ENCODE data around the gene NPAS1. TPM values are rescaled to one million over a fixed set of nuclear protein-coding genes. Genes with fewer than 3 reads are reported as not detected.

Gene NPAS1
- total RNA-seq, 1 experiment from 2014 or later = 1.2 TPM

GRCh38 chr19:47000373-47000772 is 19.3 kb upstream of the NPAS1 start:
- no peaks in the 10 kb centered on the region for H3K27me3 Mint-ChIP-seq (ENCODE audit: unreplicated experiment)
- intact Hi-C loops (cut with micrococcal nuclease; ENCODE audit: unreplicated experiment) = no loop called here

GRCh38 chr19:47001584-47001983 is 18.1 kb upstream of the NPAS1 start:
- H3K4me3 Mint-ChIP-seq (ENCODE audit: low read depth, unreplicated experiment) = no peak overlapping the region
- H3K27ac Mint-ChIP-seq (ENCODE audit: unreplicated experiment) = no peak overlapping the region
- BruUV-seq (replicated peaks) = no TSS peak
- H3K4me1 Mint-ChIP-seq (ENCODE audit: low read depth, unreplicated experiment) = no peaks in the 10 kb centered on the region
- TF ChIP-seq CTCF (IDR thresholded peaks at IDR 0.05; ENCODE audit: unreplicated experiment) = no peak
- no peak for DNase-seq
- H3K36me3 Mint-ChIP-seq (ENCODE audit: insufficient read depth, unreplicated experiment) = peaks cover 56% of the 10 kb centered on the region
- CTCF ChIA-PET = interaction anchor here (0.6 to 1.0 kb wide), 2 partner anchors 47 to 152 kb away, joined by 3 to 10 read pairs; partner anchors contain the start of gene TMEM160
- H3K9me3 Mint-ChIP-seq (ENCODE audit: low read depth, unreplicated experiment) = no peaks in the 10 kb centered on the region
- intact Hi-C loops (cut with micrococcal nuclease; ENCODE audit: unreplicated experiment) = no loop called here
- no peaks in the 10 kb centered on the region for H3K27me3 Mint-ChIP-seq (ENCODE audit: unreplicated experiment)

More at GRCh38 chr19:47000373-47000772, 19.3 kb upstream of the NPAS1 start:
- Mint-ChIP-seq H3K4me1 (ENCODE audit: low read depth, unreplicated experiment) (no peaks in the 10 kb centered on the region), H3K4me3 (ENCODE audit: low read depth, unreplicated experiment) (no peak overlapping the region), H3K27ac (ENCODE audit: unreplicated experiment) (no peak overlapping the region), H3K36me3 (ENCODE audit: insufficient read depth, unreplicated experiment) (peaks cover 52% of the 10 kb centered on the region), H3K9me3 (ENCODE audit: low read depth, unreplicated experiment) (no peaks in the 10 kb centered on the region)
- CTCF ChIA-PET = no interaction called here
- no peak for TF ChIP-seq CTCF (IDR thresholded peaks at IDR 0.05; ENCODE audit: unreplicated experiment)
- DNase-seq = no peak
- no TSS peak for BruUV-seq (replicated peaks)

GRCh38 chr19:47002106-47002766 is 17.4 kb upstream of the NPAS1 start:
- Mint-ChIP-seq H3K36me3 (ENCODE audit: insufficient read depth, unreplicated experiment) (peaks cover 56% of the 10 kb centered on the region), H3K27me3 (ENCODE audit: unreplicated experiment) (no peaks in the 10 kb centered on the region), H3K4me1 (ENCODE audit: low read depth, unreplicated experiment) (no peaks in the 10 kb centered on the region), H3K27ac (ENCODE audit: unreplicated experiment) (no peak overlapping the region), H3K9me3 (ENCODE audit: low read depth, unreplicated experiment) (no peaks in the 10 kb centered on the region), H3K4me3 (ENCODE audit: low read depth, unreplicated experiment) (no peak overlapping the region)
- TF ChIP-seq CTCF (IDR thresholded peaks at IDR 0.05; ENCODE audit: unreplicated experiment) = no peak
- intact Hi-C loops (cut with micrococcal nuclease; ENCODE audit: unreplicated experiment) = no loop called here
- no peak for DNase-seq
- CTCF ChIA-PET = interaction anchor here (0.6 to 1.0 kb wide), 2 partner anchors 46 to 153 kb away, joined by 3 to 10 read pairs; partner anchors contain the start of gene TMEM160
- no TSS peak for BruUV-seq (replicated peaks)

- BruUV-seq (replicated peaks) = no TSS peak
- DNase-seq = no peak
- no peaks in the 10 kb centered on the region for H3K9me3 Mint-ChIP-seq (ENCODE audit: low read depth, unreplicated experiment)
- no peak overlapping the region for H3K4me3 Mint-ChIP-seq (ENCODE audit: low read depth, unreplicated experiment)
- H3K4me1 Mint-ChIP-seq (ENCODE audit: low read depth, unreplicated experiment) = no peaks in the 10 kb centered on the region
- peaks cover 56% of the 10 kb centered on the region for H3K36me3 Mint-ChIP-seq (ENCODE audit: insufficient read depth, unreplicated experiment)
- CTCF ChIA-PET = interaction anchor here (0.6 kb wide), 2 partner anchors 56 to 128 kb away, joined by 3 read pairs; no protein-coding TSS in a partner anchor
- no peak overlapping the region for H3K27ac Mint-ChIP-seq (ENCODE audit: unreplicated experiment)
- intact Hi-C loops (cut with micrococcal nuclease; ENCODE audit: unreplicated experiment) = no loop called here
- no peaks in the 10 kb centered on the region for H3K27me3 Mint-ChIP-seq (ENCODE audit: unreplicated experiment)
- no peak for TF ChIP-seq CTCF (IDR thresholded peaks at IDR 0.05; ENCODE audit: unreplicated experiment)
These were observed 16.6 kb upstream of the NPAS1 start for GRCh38 chr19:47002853-47003610.

All from Calu3 (cell line).